ENCODE results near the gene FAM117A.
"Not testable (repeated sequence)": the region's sequence is repeated elsewhere in the genome, so short reads cannot be mapped to it uniquely, and the experiment has no call there.

Gene FAM117A

DNA sequence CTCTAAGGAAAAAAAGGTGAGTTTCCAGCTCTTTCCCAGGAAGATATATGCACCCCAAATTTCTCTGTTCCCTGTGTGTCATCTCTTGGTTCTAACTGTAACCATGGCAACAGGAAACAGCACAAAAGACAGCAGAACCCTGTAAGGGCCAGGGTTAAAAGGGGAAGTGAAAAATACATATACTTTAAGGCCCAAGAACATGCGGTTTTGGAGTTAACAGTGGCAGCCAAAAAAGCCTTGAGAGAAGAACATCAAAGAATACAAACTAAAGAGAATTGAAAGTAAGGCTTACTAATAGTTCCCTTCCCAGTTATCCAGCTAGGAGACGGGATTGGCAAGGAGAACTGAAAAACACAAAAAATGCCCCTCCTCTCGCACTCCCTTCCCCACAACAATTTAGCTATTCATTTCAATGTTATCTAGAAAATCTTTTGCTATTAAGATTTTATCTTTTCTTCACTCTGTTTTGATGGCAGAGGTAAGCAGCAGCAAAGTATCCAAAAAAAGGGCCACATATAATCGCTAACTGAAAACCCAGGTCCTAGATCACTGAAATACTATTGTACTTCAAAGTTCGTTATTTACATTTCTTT is 87.6 kb downstream of the FAM117A start:
- DNase-seq: no peak

DNA sequence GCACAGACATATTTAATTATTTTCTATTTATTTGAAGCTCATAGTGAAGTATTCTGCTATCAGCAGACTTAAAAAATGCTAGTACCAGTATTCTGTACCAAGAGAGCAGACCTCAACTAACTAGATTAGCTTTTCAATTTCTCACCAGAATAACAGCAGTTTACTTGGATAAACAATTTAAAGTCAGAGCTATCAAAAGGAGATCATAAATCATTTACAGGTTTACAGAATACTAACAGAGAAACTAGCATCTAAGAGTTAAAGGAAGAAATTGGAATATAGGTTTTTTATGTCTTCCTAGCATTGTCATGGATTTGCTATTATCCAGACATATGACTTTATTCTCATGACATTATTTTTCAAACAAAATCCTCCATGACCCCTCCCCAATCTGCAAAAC is 89.4 kb downstream of the FAM117A start:
- no peak for DNase-seq

- DNase-seq: not testable (repeated sequence)
Observed at GRCh38 chr17:49673679-49674078, 90.3 kb downstream of the FAM117A start.

- DNase-seq: no peak
Observed at GRCh38 chr17:49670641-49671040, 93.3 kb downstream of the FAM117A start.

DNA sequence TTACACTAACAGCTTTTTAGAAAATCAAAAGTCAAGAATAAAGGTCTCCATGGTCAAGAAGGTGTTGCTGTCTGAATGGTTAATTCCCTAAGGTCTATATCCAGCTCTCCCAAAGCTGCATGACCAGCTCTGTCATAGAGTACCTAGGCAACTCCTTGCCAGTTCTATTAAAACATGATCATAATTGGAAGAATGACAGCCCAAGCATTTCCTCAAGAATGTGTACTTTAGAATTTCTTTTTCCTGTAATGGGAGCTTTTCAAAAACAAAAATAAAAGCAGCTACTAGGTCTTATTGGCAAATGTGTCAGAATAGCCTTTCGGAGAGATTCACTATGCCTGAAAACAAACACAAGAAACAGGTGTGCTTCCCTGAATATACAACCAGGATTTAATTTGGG is 93.9 kb downstream of the FAM117A start:
- DNase-seq: no peak

- DNase-seq: no peak
Observed at GRCh38 chr17:49667854-49668253, 96.1 kb downstream of the FAM117A start.

- DNase-seq: no peak
Observed at GRCh38 chr17:49664706-49665211, 99.2 kb downstream of the FAM117A start.
